T-helper 2 cell treated with Interferon-gamma antibody and Interleukin-4, amounts not matched to agents 5 μg/mL and 100 μg/mL, for 36 hours (primary cell): ENCODE results near the gene XRCC1.
A peak's percentile ranks its signal among the peaks of the same experiment; 100 is the strongest.

Experiments used
- DNase-seq: peaks from one replicate; pipeline ENCODE4 v3.0.0; 2021; ENCODE audit warnings: low spot score
- H3K27ac Mint-ChIP-seq: one replicate; pipeline ENCODE4 v1.8.0; 2021; ENCODE audit warnings: mild to moderate bottlenecking, mixed read lengths
- H3K27me3 Mint-ChIP-seq: one replicate; pipeline ENCODE4 v1.8.0; 2021; ENCODE audit warnings: low read depth, mixed read lengths
- H3K36me3 Mint-ChIP-seq: one replicate; pipeline ENCODE4 v1.8.0; 2021; ENCODE audit warnings: low read depth, mixed read lengths
- H3K4me1 Mint-ChIP-seq: one replicate; pipeline ENCODE4 v1.8.0; 2021; ENCODE audit warnings: low read depth, mixed read lengths
- H3K4me3 Mint-ChIP-seq: one replicate; pipeline ENCODE4 v1.8.0; 2022; ENCODE audit warnings: mild to moderate bottlenecking, moderate library complexity, mixed read lengths
- H3K9me3 Mint-ChIP-seq: one replicate; pipeline ENCODE4 v1.8.0; 2021; ENCODE audit warnings: mixed read lengths

The XRCC1 gene

DNA sequence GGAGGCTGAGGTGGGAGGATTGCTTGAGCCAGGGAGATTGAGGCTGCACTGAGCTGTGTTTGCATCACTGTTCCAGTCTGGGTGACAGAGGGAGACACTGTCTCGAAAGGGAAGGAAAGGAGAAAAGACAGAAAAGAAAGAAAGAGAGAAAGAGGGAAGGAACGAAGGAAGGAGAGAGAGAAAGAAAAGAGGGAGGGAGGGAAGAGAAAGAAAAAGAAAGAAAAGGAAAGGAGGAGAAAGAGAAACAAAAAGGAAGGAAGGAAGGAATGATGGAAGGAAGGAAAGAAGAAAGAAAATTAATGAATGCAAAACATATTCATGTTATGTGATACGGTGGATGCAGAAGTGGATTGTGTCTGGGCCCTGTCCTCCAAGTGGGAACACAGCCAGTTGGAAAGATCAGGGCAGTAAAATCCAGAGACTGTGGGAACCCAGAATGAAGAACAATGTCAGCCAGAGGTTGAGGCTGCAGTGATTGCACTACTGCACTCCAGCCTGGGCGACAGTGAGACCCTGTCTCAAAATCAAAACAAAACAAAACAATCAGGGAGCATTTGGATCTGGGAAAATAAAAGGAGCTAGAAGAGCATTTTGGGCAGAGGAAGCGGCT, 77.0 kb downstream of the XRCC1 start:
- H3K36me3 Mint-ChIP-seq = peaks cover 12% of the 10 kb centered on the region
- peaks cover 10% of the 10 kb centered on the region for H3K4me1 Mint-ChIP-seq
- no peak for DNase-seq
- H3K4me3 Mint-ChIP-seq = no peak overlapping the region
- H3K9me3 Mint-ChIP-seq = no peaks in the 10 kb centered on the region
- peak overlapping the region; percentile 8 for H3K27ac Mint-ChIP-seq
- H3K27me3 Mint-ChIP-seq = no peaks in the 10 kb centered on the region

DNA sequence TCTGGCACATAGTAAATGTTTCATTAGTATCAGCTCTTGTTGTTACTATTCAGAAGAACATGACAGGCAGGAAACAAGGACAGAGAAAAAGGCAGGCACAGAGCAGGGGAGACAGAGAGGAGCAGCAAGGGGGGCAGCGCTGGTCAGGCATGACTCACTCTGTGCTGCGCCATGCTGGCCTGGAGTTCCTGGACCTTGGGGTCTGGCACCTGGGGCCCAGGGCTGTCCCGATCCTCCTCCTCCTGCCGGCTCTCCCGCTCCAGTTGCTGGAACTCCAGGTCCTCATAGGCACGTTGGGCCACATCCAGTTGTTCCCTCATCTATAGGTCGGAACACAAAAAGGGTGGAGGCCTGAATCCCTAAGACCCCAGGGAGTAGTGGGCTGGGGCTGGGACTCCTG, 78.4 kb downstream of the XRCC1 start:
- no peaks in the 10 kb centered on the region for H3K27me3 Mint-ChIP-seq
- H3K27ac Mint-ChIP-seq = no peak overlapping the region
- H3K36me3 Mint-ChIP-seq = peaks cover 11% of the 10 kb centered on the region
- no peak overlapping the region for H3K4me3 Mint-ChIP-seq
- H3K4me1 Mint-ChIP-seq = peaks cover 2% of the 10 kb centered on the region
- DNase-seq = no peak
- H3K9me3 Mint-ChIP-seq = no peaks in the 10 kb centered on the region

DNA sequence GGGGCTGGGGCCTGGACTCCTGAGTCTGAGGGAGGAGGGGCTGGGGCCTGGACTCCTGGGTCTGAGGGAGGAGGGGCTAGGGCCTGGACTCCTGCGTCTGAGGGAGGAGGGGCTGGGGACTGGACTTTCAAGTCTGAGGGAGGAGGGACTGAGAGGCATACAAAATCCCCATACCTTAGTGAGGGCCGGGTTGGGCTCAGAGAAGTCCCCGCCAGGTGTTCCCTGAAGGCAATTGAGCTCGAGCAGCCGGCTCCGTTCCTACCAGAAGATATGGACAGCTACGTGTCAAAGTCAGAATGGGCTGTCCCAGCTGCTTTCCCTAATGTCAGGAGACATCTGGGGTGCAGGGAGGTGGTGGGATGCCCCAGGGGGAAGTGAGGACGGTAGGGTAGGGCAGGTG, 80.2 kb downstream of the XRCC1 start:
- no peak for DNase-seq
- H3K4me1 Mint-ChIP-seq = no peaks in the 10 kb centered on the region
- no peaks in the 10 kb centered on the region for H3K27me3 Mint-ChIP-seq
- H3K36me3 Mint-ChIP-seq = peaks cover 9% of the 10 kb centered on the region
- H3K4me3 Mint-ChIP-seq = no peak overlapping the region
- no peak overlapping the region for H3K27ac Mint-ChIP-seq
- no peaks in the 10 kb centered on the region for H3K9me3 Mint-ChIP-seq
